ENCODE results near the gene CRADD. TPM values are rescaled to one million over a fixed set of nuclear protein-coding genes. Genes with fewer than 3 reads are reported as not detected.

CRADD gene
- total RNA-seq, 2 experiments from 2014 or later: 5.8 to 9.2 TPM

GRCh38 chr12:93915411-93915810, 238.2 kb downstream of the CRADD start:
- no peak overlapping the region for H3K4me3 ChIP-seq (ENCODE audit: low read length)

GRCh38 chr12:93916402-93916801, 239.2 kb downstream of the CRADD start:
- Mint-ChIP-seq H3K36me3 (ENCODE audit: low read depth) (no peaks in the 10 kb centered on the region), H3K27ac (no peak overlapping the region), H3K27me3 (no peaks in the 10 kb centered on the region), H3K4me3 (no peak overlapping the region), H3K9me3 (no peaks in the 10 kb centered on the region), H3K4me1 (ENCODE audit: low read depth) (no peaks in the 10 kb centered on the region)
- Histone ChIP-seq H3K27ac (ENCODE audit: low read depth in 1 of 2, low read length in 2 of 2) (no peak overlapping the region), H3K4me1 (ENCODE audit: insufficient read depth, low read length) (no peaks in the 10 kb centered on the region), H3K27me3 (ENCODE audit: control insufficient read depth in 1 of 2, insufficient read depth in 2 of 2, low read length in 2 of 2) (no peaks in the 10 kb centered on the region), H3K9me3 (ENCODE audit: control insufficient read depth in 1 of 2, insufficient read depth in 1 of 2, low read length in 2 of 2) (no peaks in the 10 kb centered on the region), H3K4me3 (ENCODE audit: low read length) (no peak overlapping the region), H3K36me3 (ENCODE audit: insufficient read depth, low read length) (no peaks in the 10 kb centered on the region)
- ChIA-PET POLR2A (no interaction called here), CTCF (no interaction called here)
- DNase-seq: no peak
- intact Hi-C loops (cut with DNase I, micrococcal nuclease): no loop called here
- no peak for ATAC-seq (ENCODE audit: poor library complexity)
- no peak for TF ChIP-seq CTCF (IDR thresholded peaks at IDR 0.05)

More at GRCh38 chr12:93915411-93915810, 238.2 kb downstream of the CRADD start:
- ATAC-seq (ENCODE audit: poor library complexity) (no peak), DNase-seq (no peak)
- Histone ChIP-seq H3K36me3 (ENCODE audit: insufficient read depth, low read length) (no peaks in the 10 kb centered on the region), H3K27me3 (ENCODE audit: control insufficient read depth in 1 of 2, insufficient read depth in 2 of 2, low read length in 2 of 2) (no peaks in the 10 kb centered on the region), H3K4me1 (ENCODE audit: insufficient read depth, low read length) (no peaks in the 10 kb centered on the region), H3K9me3 (ENCODE audit: control insufficient read depth in 1 of 2, insufficient read depth in 1 of 2, low read length in 2 of 2) (no peaks in the 10 kb centered on the region), H3K27ac (ENCODE audit: low read depth in 1 of 2, low read length in 2 of 2) (no peak overlapping the region)
- H3K27me3 Mint-ChIP-seq: no peaks in the 10 kb centered on the region
- H3K36me3 Mint-ChIP-seq (ENCODE audit: low read depth): no peaks in the 10 kb centered on the region
- ChIA-PET POLR2A (no interaction called here), CTCF (no interaction called here)
- intact Hi-C loops (cut with DNase I, micrococcal nuclease): no loop called here
- no peaks in the 10 kb centered on the region for H3K9me3 Mint-ChIP-seq
- no peak overlapping the region for H3K4me3 Mint-ChIP-seq
- TF ChIP-seq CTCF (IDR thresholded peaks at IDR 0.05): no peak
- H3K4me1 Mint-ChIP-seq (ENCODE audit: low read depth): no peaks in the 10 kb centered on the region
- no peak overlapping the region for H3K27ac Mint-ChIP-seq

- ChIA-PET CTCF (no interaction called here), POLR2A (no interaction called here)
- intact Hi-C loops (cut with DNase I, micrococcal nuclease): no loop called here
- no peak overlapping the region for H3K27ac Mint-ChIP-seq
- Histone ChIP-seq H3K4me3 (ENCODE audit: low read length) (no peak overlapping the region), H3K9me3 (ENCODE audit: control insufficient read depth in 1 of 2, insufficient read depth in 1 of 2, low read length in 2 of 2) (no peaks in the 10 kb centered on the region), H3K27ac (ENCODE audit: low read depth in 1 of 2, low read length in 2 of 2) (no peak overlapping the region), H3K36me3 (ENCODE audit: insufficient read depth, low read length) (no peaks in the 10 kb centered on the region), H3K27me3 (ENCODE audit: control insufficient read depth in 1 of 2, insufficient read depth in 2 of 2, low read length in 2 of 2) (no peaks in the 10 kb centered on the region), H3K4me1 (ENCODE audit: insufficient read depth, low read length) (no peaks in the 10 kb centered on the region)
- ATAC-seq (ENCODE audit: poor library complexity) (no peak), DNase-seq (no peak)
- H3K4me1 Mint-ChIP-seq (ENCODE audit: low read depth): no peaks in the 10 kb centered on the region
- no peaks in the 10 kb centered on the region for H3K36me3 Mint-ChIP-seq (ENCODE audit: low read depth)
- no peaks in the 10 kb centered on the region for H3K27me3 Mint-ChIP-seq
- no peak overlapping the region for H3K4me3 Mint-ChIP-seq
- H3K9me3 Mint-ChIP-seq: no peaks in the 10 kb centered on the region
- TF ChIP-seq CTCF (IDR thresholded peaks at IDR 0.05): no peak
Observed at GRCh38 chr12:93918262-93918661, 241.1 kb downstream of the CRADD start.

All from CD4-positive, alpha-beta T cell (primary cell).